ENCODE results near the gene SNCA. TPM values are rescaled to one million over a fixed set of nuclear protein-coding genes. Genes with fewer than 3 reads are reported as not detected.

The SNCA gene
- total and polyA plus RNA-seq, 2 of the 8 experiments (the other 6 are each of a cell fraction or from before 2014, with no cell fraction given): 8.5 to 16.8 TPM

- H3K4me2 ChIP-seq (ENCODE audit: insufficient read depth in 1 of 2, low read depth in 2 of 2, low read length in 2 of 2): no peak overlapping the region
- H3K14ac ChIP-seq (ENCODE audit: insufficient read length): no peak overlapping the region
- no peak overlapping the region for H2BK20ac ChIP-seq (ENCODE audit: low read length)
- H3K23me2 ChIP-seq (ENCODE audit: low read depth, low read length): no peaks in the 10 kb centered on the region
- H3K36me3 ChIP-seq (ENCODE audit: control insufficient read depth in 2 of 4, insufficient read depth in 4 of 4, low read length in 3 of 4): no peaks in the 10 kb centered on the region
- H3K79me1 ChIP-seq (ENCODE audit: low read depth, low read length): no peaks in the 10 kb centered on the region
- no peak overlapping the region for H3K27ac ChIP-seq (ENCODE audit: low read depth, low read length)
- H3K4me3 ChIP-seq (ENCODE audit: extremely low read depth in 1 of 4, insufficient read depth in 2 of 4, low read depth in 3 of 4, low read length in 4 of 4): no peak overlapping the region
- no peaks in the 10 kb centered on the region for H3K27me3 ChIP-seq (replicated peaks in 1 of 4; ENCODE audit: control insufficient read depth in 3 of 4, extremely low read depth in 1 of 4, insufficient read depth in 3 of 4, low read length in 3 of 4)
- H2BK5ac ChIP-seq (ENCODE audit: low read depth, low read length): no peak overlapping the region
- CTCF ChIA-PET (ENCODE audit: partially characterized antibody): interaction anchor here (0.6 to 1.2 kb wide), 2 partner anchors 38 to 93 kb away, joined by 3 to 4 read pairs; no protein-coding TSS in a partner anchor
- 87% methylated on average over 4 of the region's 4 CpGs; no CpG with 5 or more reads in 1 of the 2 experiments for WGBS, 2 experiments (ENCODE audit: extremely low coverage in 1 of 2, insufficient coverage in 1 of 2, insufficient read length in 1 of 2, insufficient replicate concordance in 2 of 2, low coverage in 1 of 2, low lambda C conversion rate in 2 of 2, missing lambda C conversion rate in 1 of 2)
- no peak overlapping the region for H3K56ac ChIP-seq (replicated peaks; ENCODE audit: insufficient read length, low read depth, low read length)
- no peaks in the 10 kb centered on the region for H4K20me1 ChIP-seq (replicated peaks in 1 of 2; ENCODE audit: control insufficient read depth in 1 of 2, insufficient read depth in 2 of 2, low read length in 2 of 2)
- no peak for TF ChIP-seq SP4 (IDR thresholded peaks at IDR 0.05; ENCODE audit: low read length)
- no peak for TF ChIP-seq BACH1 (IDR thresholded peaks at IDR 0.05; ENCODE audit: low read length)
- no peak for TF ChIP-seq SP1 (IDR thresholded peaks at IDR 0.05; ENCODE audit: low read depth, low read length)
- TF ChIP-seq MAFK (IDR thresholded peaks at IDR 0.05; ENCODE audit: low read depth, low read length): no peak
- no peak for TF ChIP-seq RFX5 (IDR thresholded peaks at IDR 0.05; ENCODE audit: borderline replicate concordance, low read depth, low read length)
- FAIRE-seq (no peak), DNase-seq (ENCODE audit: low read depth in 1 of 2, low spot score in 2 of 2) (no peak)
- H3K79me2 ChIP-seq (ENCODE audit: control insufficient read depth in 1 of 2, insufficient read depth in 2 of 2, low read length in 2 of 2): no peaks in the 10 kb centered on the region
- no peak overlapping the region for H4K5ac ChIP-seq (ENCODE audit: insufficient read length, low read depth, low read length)
- H3K18ac ChIP-seq (ENCODE audit: extremely low read depth, low read length): no peak overlapping the region
- H3K4me1 ChIP-seq (replicated peaks in 1 of 4; ENCODE audit: control insufficient read depth in 3 of 4, insufficient read depth in 4 of 4, low read length in 3 of 4): peaks cover 0 to 4% (median 0%) of the 10 kb centered on the region in 4 experiments; a peak in 1 of 7 replicates
- H3K9me3 ChIP-seq (ENCODE audit: insufficient read depth in 2 of 2, low read depth in 1 of 2, low read length in 1 of 2): no peaks in the 10 kb centered on the region
- no peak overlapping the region for H2AK5ac ChIP-seq (ENCODE audit: low read depth, low read length)
- no peak overlapping the region for H3K9ac ChIP-seq (replicated peaks in 1 of 4; ENCODE audit: extremely low read depth in 1 of 4, low read depth in 3 of 4, low read length in 3 of 4)
- H4K8ac ChIP-seq (ENCODE audit: extremely low read depth, insufficient read depth, low read length): no peak overlapping the region
- POLR2A ChIA-PET (ENCODE audit: partially characterized antibody): no interaction called here
- no peak overlapping the region for H2AFZ ChIP-seq (ENCODE audit: low read length)
- H2BK120ac ChIP-seq (replicated peaks; ENCODE audit: low read depth, low read length): no peak overlapping the region
- no peak overlapping the region for H4K91ac ChIP-seq (replicated peaks; ENCODE audit: insufficient read length, low read length)
- no peak overlapping the region for H2BK12ac ChIP-seq (ENCODE audit: low read depth, low read length)
- H2BK15ac ChIP-seq (ENCODE audit: low read length): no peak overlapping the region
- H3K4ac ChIP-seq (replicated peaks; ENCODE audit: insufficient read length, low read depth, low read length): no peak overlapping the region
- H3K23ac ChIP-seq (ENCODE audit: insufficient read length): no peak overlapping the region
These were observed 79.7 kb downstream of the SNCA start for GRCh38 chr4:89757154-89757719.
